ENCODE data around the gene CHIA. TPM values are rescaled to one million over a fixed set of nuclear protein-coding genes. Genes with fewer than 3 reads are reported as not detected.

Gene CHIA
- total RNA-seq, 1 experiment from 2014 or later, result not detected

DNA sequence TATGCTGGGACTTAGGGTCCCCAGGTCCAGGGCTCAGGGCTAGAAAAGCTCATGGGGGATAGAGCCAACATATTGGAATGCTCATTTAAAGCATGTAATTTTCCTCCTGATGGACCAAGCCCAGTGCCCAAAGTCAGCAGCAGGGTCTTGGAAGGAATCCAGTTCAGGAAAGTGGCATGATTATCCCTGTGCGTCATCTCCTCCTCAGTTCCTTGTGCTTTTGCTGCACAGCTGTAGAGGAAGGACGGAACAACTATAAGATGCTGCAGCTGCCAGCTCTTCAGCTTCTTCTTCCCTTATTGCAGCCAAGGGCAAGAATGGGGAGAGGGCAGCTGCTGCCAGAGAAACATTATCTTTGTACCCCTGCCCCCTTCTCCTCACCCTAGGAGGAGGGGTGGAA lies 78.5 kb downstream of the CHIA start:
- Mint-ChIP-seq H3K27ac (ENCODE audit: unreplicated experiment) (no peak overlapping the region), H3K4me1 (ENCODE audit: low read depth, unreplicated experiment) (peaks cover 18% of the 10 kb centered on the region), H3K9me3 (ENCODE audit: unreplicated experiment) (no peaks in the 10 kb centered on the region), H3K4me3 (ENCODE audit: unreplicated experiment) (no peak overlapping the region), H3K36me3 (ENCODE audit: insufficient read depth, unreplicated experiment) (no peaks in the 10 kb centered on the region), H3K27me3 (ENCODE audit: insufficient read depth, unreplicated experiment) (no peaks in the 10 kb centered on the region)
- Histone ChIP-seq H3K9me3 (no peaks in the 10 kb centered on the region), H3K36me3 (ENCODE audit: control insufficient read depth, insufficient read depth, low read length) (no peaks in the 10 kb centered on the region), H3K27me3 (replicated peaks; ENCODE audit: control insufficient read depth, insufficient read depth, low read length) (no peaks in the 10 kb centered on the region), H3K4me1 (peaks cover 12% of the 10 kb centered on the region), H3K4me3 (ENCODE audit: low read depth, low read length) (no peak overlapping the region)
- BruUV-seq (replicated peaks), result no TSS peak
- TF ChIP-seq, protein P1, sequence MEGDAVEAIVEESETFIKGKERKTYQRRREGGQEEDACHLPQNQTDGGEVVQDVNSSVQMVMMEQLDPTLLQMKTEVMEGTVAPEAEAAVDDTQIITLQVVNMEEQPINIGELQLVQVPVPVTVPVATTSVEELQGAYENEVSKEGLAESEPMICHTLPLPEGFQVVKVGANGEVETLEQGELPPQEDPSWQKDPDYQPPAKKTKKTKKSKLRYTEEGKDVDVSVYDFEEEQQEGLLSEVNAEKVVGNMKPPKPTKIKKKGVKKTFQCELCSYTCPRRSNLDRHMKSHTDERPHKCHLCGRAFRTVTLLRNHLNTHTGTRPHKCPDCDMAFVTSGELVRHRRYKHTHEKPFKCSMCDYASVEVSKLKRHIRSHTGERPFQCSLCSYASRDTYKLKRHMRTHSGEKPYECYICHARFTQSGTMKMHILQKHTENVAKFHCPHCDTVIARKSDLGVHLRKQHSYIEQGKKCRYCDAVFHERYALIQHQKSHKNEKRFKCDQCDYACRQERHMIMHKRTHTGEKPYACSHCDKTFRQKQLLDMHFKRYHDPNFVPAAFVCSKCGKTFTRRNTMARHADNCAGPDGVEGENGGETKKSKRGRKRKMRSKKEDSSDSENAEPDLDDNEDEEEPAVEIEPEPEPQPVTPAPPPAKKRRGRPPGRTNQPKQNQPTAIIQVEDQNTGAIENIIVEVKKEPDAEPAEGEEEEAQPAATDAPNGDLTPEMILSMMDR (IDR thresholded peaks at IDR 0.05; ENCODE audit: insufficient read depth in 1 of 2, low read depth in 1 of 2, low read length in 1 of 2, severe bottlenecking in 1 of 2, unreplicated experiment in 1 of 2), result no peak
- CTCF ChIA-PET, result no interaction called here
- POLR2A ChIA-PET, result no interaction called here
- DNase-seq, result no peak
- intact Hi-C loops (cut with micrococcal nuclease; ENCODE audit: unreplicated experiment), result no loop called here

DNA sequence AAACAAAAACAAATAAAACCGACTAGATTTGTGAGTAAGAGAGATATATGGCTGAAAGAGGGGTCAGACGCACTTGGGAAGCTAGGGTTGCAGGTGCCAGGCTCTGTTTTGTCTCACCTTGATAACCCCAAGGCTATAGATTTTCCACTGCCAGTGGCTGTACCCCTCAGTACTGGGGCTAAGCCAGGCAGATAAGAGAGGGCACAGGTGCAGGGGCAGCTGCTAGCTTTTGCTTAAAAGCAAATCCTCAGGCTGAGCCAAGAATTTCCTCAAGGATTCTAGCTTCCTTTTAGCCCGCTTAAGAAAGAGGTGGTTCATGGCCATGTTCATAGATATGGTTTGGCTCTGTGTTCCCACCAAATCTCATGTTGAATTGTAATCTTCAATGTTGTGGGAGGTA lies 79.0 kb downstream of the CHIA start:
- CTCF ChIA-PET, result no interaction called here
- intact Hi-C loops (cut with micrococcal nuclease; ENCODE audit: unreplicated experiment), result no loop called here

More for the DNA sequence above, 79.0 kb downstream of the CHIA start:
- TF ChIP-seq, protein P1 (IDR thresholded peaks at IDR 0.05; ENCODE audit: insufficient read depth in 1 of 2, low read depth in 1 of 2, low read length in 1 of 2, severe bottlenecking in 1 of 2, unreplicated experiment in 1 of 2), result no peak
- no TSS peak for BruUV-seq (replicated peaks)
- Histone ChIP-seq H3K4me3 (ENCODE audit: low read depth, low read length) (no peak overlapping the region), H3K4me1 (peaks cover 7% of the 10 kb centered on the region; the same call in 1 of the 2 replicates), H3K36me3 (ENCODE audit: control insufficient read depth, insufficient read depth, low read length) (no peaks in the 10 kb centered on the region), H3K9me3 (no peaks in the 10 kb centered on the region), H3K27me3 (replicated peaks; ENCODE audit: control insufficient read depth, insufficient read depth, low read length) (no peaks in the 10 kb centered on the region)
- POLR2A ChIA-PET, result no interaction called here
- H3K36me3 Mint-ChIP-seq (ENCODE audit: insufficient read depth, unreplicated experiment), result no peaks in the 10 kb centered on the region
- no peak for DNase-seq
- H3K4me3 Mint-ChIP-seq (ENCODE audit: unreplicated experiment), result no peak overlapping the region
- no peaks in the 10 kb centered on the region for H3K9me3 Mint-ChIP-seq (ENCODE audit: unreplicated experiment)
- H3K27me3 Mint-ChIP-seq (ENCODE audit: insufficient read depth, unreplicated experiment), result no peaks in the 10 kb centered on the region
- H3K27ac Mint-ChIP-seq (ENCODE audit: unreplicated experiment), result no peak overlapping the region
- peaks cover 20% of the 10 kb centered on the region for H3K4me1 Mint-ChIP-seq (ENCODE audit: low read depth, unreplicated experiment)

Other genes with a start within 250 kb of the CHIA start
- 25.3 and 29.0 TPM in 2 replicates for gene DRAM2, start 150.8 kb upstream of the CHIA start, total RNA-seq (2022)
- gene CEPT1, start 150.6 kb upstream of the CHIA start, total RNA-seq (2022), result 17.3 and 19.1 TPM in 2 replicates
- gene DENND2D, start 90.2 kb upstream of the CHIA start, total RNA-seq (2022), result 20.4 and 23.2 TPM in 2 replicates
- not detected in 2 replicates for gene CHI3L2, start 63.1 kb upstream of the CHIA start, total RNA-seq (2022)
- 0.51 and 0.73 TPM in 2 replicates for gene OVGP1, start 136.9 kb downstream of the CHIA start, total RNA-seq (2022)
- 30.1 and 31.9 TPM in 2 replicates for gene WDR77, start 158.4 kb downstream of the CHIA start, total RNA-seq (2022)
- gene ATP5PB, start 158.6 kb downstream of the CHIA start, total RNA-seq (2022), result 194 and 219 TPM in 2 replicates
- 0.63 and 0.66 TPM in 2 replicates for gene C1orf162, start 183.1 kb downstream of the CHIA start, total RNA-seq (2022)
- gene ADORA3, start 212.8 kb downstream of the CHIA start, total RNA-seq (2022), result not detected in 2 replicates
- 0.35 and 0.88 TPM in 2 replicates for gene TMIGD3, start 212.8 kb downstream of the CHIA start, total RNA-seq (2022)